Mesenchymal stem cell (in vitro differentiated cells and primary cell): ENCODE data around the gene AFG1L.

Experiments
- DNase-seq: peaks from one replicate; pipeline ENCODE4 v3.0.0-alpha.2; 2013
- H2AFZ ChIP-seq: one replicate; pipeline ENCODE4 v1.6.1; 2013; ENCODE audit warnings: low read depth, mild to moderate bottlenecking, control low read depth, inconsistent platforms, low read length, moderate library complexity
- H2AK5ac ChIP-seq: 2 replicates; pipeline ENCODE4 v1.6.1; 2013; ENCODE audit warnings: low read length, moderate library complexity, mild to moderate bottlenecking, inconsistent platforms; ENCODE audit not compliant: severe bottlenecking
- H2BK120ac ChIP-seq: one replicate; pipeline ENCODE4 v1.6.1; 2013; ENCODE audit warnings: low read depth, mild to moderate bottlenecking, inconsistent platforms, low read length, moderate library complexity
- H2BK12ac ChIP-seq, 2 experiments: one replicate each; pipeline ENCODE4 v1.6.1; 2013; ENCODE audit warnings: inconsistent platforms in 2 of 2, low read length in 2 of 2, mild to moderate bottlenecking in 2 of 2, moderate library complexity in 2 of 2, control low read depth in 1 of 2
- H2BK15ac ChIP-seq: one replicate; pipeline ENCODE4 v1.6.1; 2013; ENCODE audit warnings: mild to moderate bottlenecking, low read depth, inconsistent platforms; ENCODE audit not compliant: poor library complexity, severe bottlenecking
- H2BK5ac ChIP-seq: 2 replicates; pipeline ENCODE4 v1.6.1; 2013; ENCODE audit warnings: low read depth, mild to moderate bottlenecking, low read length, control low read depth, inconsistent platforms; ENCODE audit not compliant: poor library complexity, severe bottlenecking
- H3K14ac ChIP-seq, 2 experiments: one replicate each; pipeline ENCODE4 v1.6.1; 2013; ENCODE audit warnings: inconsistent platforms in 2 of 2, low read length in 2 of 2, control low read depth in 1 of 2, mild to moderate bottlenecking in 1 of 2, moderate library complexity in 1 of 2
- H3K18ac ChIP-seq, 2 experiments: one replicate each; pipeline ENCODE4 v1.6.1; 2013; ENCODE audit warnings: inconsistent platforms in 2 of 2, low read length in 2 of 2, control low read depth in 1 of 2, low read depth in 1 of 2, mild to moderate bottlenecking in 1 of 2
- H3K23ac ChIP-seq, 2 experiments: one replicate each; pipeline ENCODE4 v1.6.1; 2013; ENCODE audit warnings: inconsistent platforms in 2 of 2, low read length in 2 of 2, mild to moderate bottlenecking in 2 of 2, moderate library complexity in 2 of 2, control low read depth in 1 of 2
- H3K27ac ChIP-seq: 2 replicates; pipeline ENCODE4 v1.5.1; 2013; ENCODE audit warnings: mild to moderate bottlenecking, moderate library complexity, low read length, control low read depth, inconsistent platforms; ENCODE audit not compliant: poor library complexity, severe bottlenecking
- H3K27me3 ChIP-seq, 2 experiments: 2 replicates each; pipeline versions ENCODE4 v1.6.1 to v1.7.0; 2013; ENCODE audit warnings: low read length in 2 of 2, mild to moderate bottlenecking in 2 of 2, moderate library complexity in 2 of 2, control low read depth in 1 of 2, inconsistent platforms in 1 of 2; ENCODE audit not compliant: control insufficient read depth in 1 of 2, insufficient read depth in 1 of 2
- H3K36me3 ChIP-seq, 2 experiments: 2 replicates each; pipeline versions ENCODE4 v1.6.1 to v1.7.0; 2013; ENCODE audit warnings: low read length in 2 of 2, control low read depth in 1 of 2, inconsistent platforms in 1 of 2, low read depth in 1 of 2, mild to moderate bottlenecking in 1 of 2; ENCODE audit not compliant: insufficient read depth in 2 of 2, control insufficient read depth in 1 of 2
- H3K4ac ChIP-seq, 2 experiments: one replicate each; pipeline ENCODE4 v1.6.1; 2013; ENCODE audit warnings: inconsistent platforms in 2 of 2, low read length in 2 of 2, mild to moderate bottlenecking in 2 of 2, moderate library complexity in 2 of 2, control low read depth in 1 of 2, low read depth in 1 of 2
- H3K4me1 ChIP-seq: 2 replicates; pipeline ENCODE4 v1.6.1; 2013; ENCODE audit warnings: low read depth, low read length, control low read depth; ENCODE audit not compliant: control insufficient read depth, insufficient read depth
- H3K4me2 ChIP-seq: 2 replicates; pipeline ENCODE4 v1.6.1; 2013; ENCODE audit warnings: low read length, mild to moderate bottlenecking, inconsistent platforms; ENCODE audit not compliant: poor library complexity, severe bottlenecking
- H3K4me3 ChIP-seq, 2 experiments: 2 replicates each; pipeline versions ENCODE4 v1.5.1 to v1.7.0; 2013; ENCODE audit warnings: low read length in 2 of 2, mild to moderate bottlenecking in 2 of 2, control low read depth in 1 of 2, low read depth in 1 of 2; ENCODE audit not compliant: insufficient read depth in 1 of 2
- H3K79me1 ChIP-seq: replicated peaks from 2 replicates; pipeline ENCODE4 v1.6.1; 2013; ENCODE audit warnings: mild to moderate bottlenecking, control low read depth, low read length, inconsistent platforms; ENCODE audit not compliant: poor library complexity, severe bottlenecking
- H3K9ac ChIP-seq: 2 replicates; pipeline ENCODE4 v1.7.0; 2013; ENCODE audit warnings: mild to moderate bottlenecking, low read length, moderate library complexity
- H3K9me3 ChIP-seq: 2 replicates; pipeline ENCODE4 v1.7.0; 2013; ENCODE audit warnings: mild to moderate bottlenecking, low read length; ENCODE audit not compliant: control insufficient read depth
- H4K8ac ChIP-seq: one replicate; pipeline ENCODE4 v1.6.1; 2013; ENCODE audit warnings: inconsistent platforms, mild to moderate bottlenecking, low read length, moderate library complexity
- H4K91ac ChIP-seq: one replicate; pipeline ENCODE4 v1.6.1; 2013; ENCODE audit warnings: mild to moderate bottlenecking, low read length, inconsistent platforms
- WGBS: methylation state at CpG from one replicate; pipeline ENCODE4 v1.1.7; 2013; ENCODE audit warnings: mixed read lengths; 5-methylcytosine and 5-hydroxymethylcytosine counted together

The AFG1L gene

DNA sequence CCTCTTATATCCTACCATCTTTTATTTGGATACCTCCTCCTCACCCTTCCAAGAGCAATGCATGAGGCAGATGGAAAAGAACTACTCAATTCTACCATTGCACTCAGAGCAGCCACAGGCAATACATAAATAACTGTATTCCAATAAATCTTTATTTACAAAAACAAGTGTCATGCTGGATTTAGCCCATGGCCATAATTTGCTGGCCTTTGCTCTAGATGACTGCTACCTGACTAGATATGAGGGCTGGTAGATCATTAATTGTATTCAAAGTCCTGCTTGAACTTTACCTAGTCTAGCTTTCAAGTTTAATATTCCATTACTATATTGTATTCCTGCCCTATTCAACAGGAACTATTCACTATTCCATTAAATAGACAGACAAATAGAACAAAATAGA, 37.1 kb downstream of the AFG1L start:
- Histone ChIP-seq H3K23ac (no peak overlapping the region), H3K18ac (no peak overlapping the region), H2BK12ac (no peak overlapping the region), H3K14ac (no peak overlapping the region), H4K8ac (no peak overlapping the region), H3K4me1 (no peaks in the 10 kb centered on the region), H4K91ac (no peak overlapping the region), H2BK120ac (no peak overlapping the region), H2AK5ac (no peak overlapping the region), H3K27ac (no peak overlapping the region), H3K4me3 (no peak overlapping the region), H2BK5ac (no peak overlapping the region), H2AFZ (no peak overlapping the region), H3K27me3 (no peaks in the 10 kb centered on the region), H3K9me3 (no peaks in the 10 kb centered on the region), H3K79me1 (no peaks in the 10 kb centered on the region), H3K36me3 (peaks cover 0 to 5% of the 10 kb centered on the region in 2 experiments), H3K4me2 (no peak overlapping the region), H2BK15ac (no peak overlapping the region), H3K9ac (no peak overlapping the region), H3K4ac (no peak overlapping the region)
- no peak for DNase-seq

- Histone ChIP-seq H3K18ac (no peak overlapping the region), H3K4me3 (no peak overlapping the region), H3K23ac (no peak overlapping the region), H2AFZ (no peak overlapping the region), H2AK5ac (no peak overlapping the region), H3K4ac (no peak overlapping the region), H2BK15ac (no peak overlapping the region), H3K9me3 (no peaks in the 10 kb centered on the region), H3K9ac (no peak overlapping the region), H2BK120ac (no peak overlapping the region), H3K79me1 (no peaks in the 10 kb centered on the region), H2BK12ac (no peak overlapping the region), H3K14ac (no peak overlapping the region), H3K27me3 (no peaks in the 10 kb centered on the region), H3K4me2 (no peak overlapping the region), H3K36me3 (no peaks in the 10 kb centered on the region), H3K27ac (no peak overlapping the region), H2BK5ac (no peak overlapping the region), H4K91ac (no peak overlapping the region), H4K8ac (no peak overlapping the region), H3K4me1 (no peaks in the 10 kb centered on the region)
- no peak for DNase-seq
- 95% methylated on average over 2 of the region's 3 CpGs for WGBS
Observed at GRCh38 chr6:108336971-108337370, 42.1 kb downstream of the AFG1L start.

GRCh38 chr6:108337721-108338120, 42.9 kb downstream of the AFG1L start:
- Histone ChIP-seq H3K27ac (no peak overlapping the region), H2BK5ac (no peak overlapping the region), H3K4ac (no peak overlapping the region), H3K4me2 (no peak overlapping the region), H3K9me3 (no peaks in the 10 kb centered on the region), H3K4me1 (no peaks in the 10 kb centered on the region), H2BK12ac (no peak overlapping the region), H3K18ac (no peak overlapping the region), H3K9ac (peak overlapping the region; percentile 19), H2AFZ (no peak overlapping the region), H3K23ac (no peak overlapping the region), H3K14ac (no peak overlapping the region), H2BK120ac (no peak overlapping the region), H2BK15ac (no peak overlapping the region), H4K91ac (no peak overlapping the region), H2AK5ac (no peak overlapping the region), H3K36me3 (no peaks in the 10 kb centered on the region), H3K79me1 (no peaks in the 10 kb centered on the region), H3K4me3 (no peak overlapping the region), H3K27me3 (no peaks in the 10 kb centered on the region), H4K8ac (no peak overlapping the region)
- 96% methylated on average over 3 of the region's 3 CpGs for WGBS
- DNase-seq = no peak

- Histone ChIP-seq H3K18ac (no peak overlapping the region), H4K8ac (no peak overlapping the region), H3K4ac (no peak overlapping the region), H3K4me3 (no peak overlapping the region), H2BK120ac (no peak overlapping the region), H3K23ac (no peak overlapping the region), H3K14ac (no peak overlapping the region), H4K91ac (no peak overlapping the region), H3K36me3 (no peaks in the 10 kb centered on the region), H3K79me1 (no peaks in the 10 kb centered on the region), H3K27me3 (no peaks in the 10 kb centered on the region), H3K9me3 (no peaks in the 10 kb centered on the region), H3K9ac (no peak overlapping the region), H3K4me1 (no peaks in the 10 kb centered on the region), H2AK5ac (no peak overlapping the region), H3K27ac (no peak overlapping the region), H2AFZ (no peak overlapping the region), H3K4me2 (no peak overlapping the region), H2BK5ac (no peak overlapping the region), H2BK15ac (no peak overlapping the region), H2BK12ac (no peak overlapping the region)
- 86% methylated on average over 2 of the region's 2 CpGs for WGBS
- no peak for DNase-seq
Observed at GRCh38 chr6:108341372-108341771, 46.5 kb downstream of the AFG1L start.
